ENCODE results near the gene FNDC11. TPM values are rescaled to one million over a fixed set of nuclear protein-coding genes. Genes with fewer than 3 reads are reported as not detected.

FNDC11 gene
- total RNA-seq, 3 donors from 2014 or later (not counting 1 experiment from before 2014, with no cell fraction given) = 0.19 to 0.75 (median 0.25) TPM

DNA sequence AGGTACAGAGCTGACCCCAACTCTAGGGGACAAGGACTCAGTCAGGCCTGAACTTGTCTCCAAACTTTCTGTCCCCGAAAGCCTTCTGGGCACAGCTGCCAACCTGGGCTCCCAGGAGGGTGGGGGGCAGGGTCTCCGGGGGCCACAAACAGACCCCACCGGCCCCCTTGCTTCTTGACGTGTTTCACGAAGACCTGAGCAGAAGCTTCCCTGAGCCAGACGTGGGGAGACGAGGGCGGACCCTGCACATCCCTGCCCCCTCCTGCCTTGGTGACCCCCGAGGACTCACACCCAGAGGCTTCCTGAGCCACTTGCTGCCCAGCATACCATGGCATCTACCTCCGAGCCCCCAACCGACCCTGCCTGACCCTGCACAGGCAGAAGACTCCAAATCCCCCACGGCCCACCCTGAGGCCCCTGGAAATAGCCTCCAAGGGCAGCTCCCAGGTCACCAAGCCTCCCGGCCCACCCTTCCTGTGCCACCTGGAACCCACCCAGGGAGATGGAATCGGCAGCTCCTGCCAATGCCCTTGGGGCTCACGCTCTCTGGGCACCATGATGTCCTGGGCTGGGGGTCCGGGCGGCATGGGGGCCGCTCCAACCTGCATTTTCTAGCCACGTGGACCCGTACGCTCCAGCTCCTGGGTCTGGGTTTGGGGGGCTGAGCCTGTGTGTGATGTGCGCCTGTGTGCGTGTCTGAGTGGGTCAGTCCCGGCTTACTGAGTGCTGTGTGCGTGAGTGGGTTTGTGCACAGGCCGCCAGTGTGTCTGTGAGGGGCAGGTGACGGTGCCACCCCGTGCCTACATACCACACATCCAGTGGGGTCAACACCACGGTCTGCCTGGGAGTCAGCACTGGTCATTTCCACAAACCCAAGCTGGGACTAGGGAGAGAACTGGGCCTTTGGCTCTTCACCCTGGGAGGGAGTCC, 14.3 kb upstream of the FNDC11 start:
- WGBS (ENCODE audit: insufficient coverage) = 94% methylated on average over 29 of the region's 29 CpGs
- no peak for ATAC-seq
- TF ChIP-seq, protein P1, sequence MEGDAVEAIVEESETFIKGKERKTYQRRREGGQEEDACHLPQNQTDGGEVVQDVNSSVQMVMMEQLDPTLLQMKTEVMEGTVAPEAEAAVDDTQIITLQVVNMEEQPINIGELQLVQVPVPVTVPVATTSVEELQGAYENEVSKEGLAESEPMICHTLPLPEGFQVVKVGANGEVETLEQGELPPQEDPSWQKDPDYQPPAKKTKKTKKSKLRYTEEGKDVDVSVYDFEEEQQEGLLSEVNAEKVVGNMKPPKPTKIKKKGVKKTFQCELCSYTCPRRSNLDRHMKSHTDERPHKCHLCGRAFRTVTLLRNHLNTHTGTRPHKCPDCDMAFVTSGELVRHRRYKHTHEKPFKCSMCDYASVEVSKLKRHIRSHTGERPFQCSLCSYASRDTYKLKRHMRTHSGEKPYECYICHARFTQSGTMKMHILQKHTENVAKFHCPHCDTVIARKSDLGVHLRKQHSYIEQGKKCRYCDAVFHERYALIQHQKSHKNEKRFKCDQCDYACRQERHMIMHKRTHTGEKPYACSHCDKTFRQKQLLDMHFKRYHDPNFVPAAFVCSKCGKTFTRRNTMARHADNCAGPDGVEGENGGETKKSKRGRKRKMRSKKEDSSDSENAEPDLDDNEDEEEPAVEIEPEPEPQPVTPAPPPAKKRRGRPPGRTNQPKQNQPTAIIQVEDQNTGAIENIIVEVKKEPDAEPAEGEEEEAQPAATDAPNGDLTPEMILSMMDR (IDR thresholded peaks at IDR 0.05) = no peak
- Mint-ChIP-seq H3K9me3 (no peaks in the 10 kb centered on the region), H3K4me3 (no peak overlapping the region), H3K36me3 (no peaks in the 10 kb centered on the region), H3K4me1 (peaks cover 0 to 20% of the 10 kb centered on the region in 2 donors), H3K27ac (no peak overlapping the region), H3K27me3 (ENCODE audit: low read depth in 2 of 2) (no peaks in the 10 kb centered on the region)
- Histone ChIP-seq H3K27me3 (ENCODE audit: control insufficient read depth, insufficient read depth, low read length) (no peaks in the 10 kb centered on the region), H3K36me3 (ENCODE audit: control insufficient read depth, insufficient read depth, low read length) (no peaks in the 10 kb centered on the region), H3K4me3 (ENCODE audit: low read length) (no peak overlapping the region), H3K4me1 (ENCODE audit: control insufficient read depth, insufficient read depth, low read length) (peaks cover 35% of the 10 kb centered on the region), H3K9me3 (ENCODE audit: control insufficient read depth, insufficient read depth, low read length) (no peaks in the 10 kb centered on the region), H3K27ac (ENCODE audit: low read length) (no peak overlapping the region)
- DNase-seq = no peak
- intact Hi-C loops (cut with micrococcal nuclease) = loop anchor here (2.0 to 5.0 kb wide), 5 partner anchors 118 to 581 kb away; partner anchors contain the start of genes RTEL1, SAMD10 and TPD52L2

DNA sequence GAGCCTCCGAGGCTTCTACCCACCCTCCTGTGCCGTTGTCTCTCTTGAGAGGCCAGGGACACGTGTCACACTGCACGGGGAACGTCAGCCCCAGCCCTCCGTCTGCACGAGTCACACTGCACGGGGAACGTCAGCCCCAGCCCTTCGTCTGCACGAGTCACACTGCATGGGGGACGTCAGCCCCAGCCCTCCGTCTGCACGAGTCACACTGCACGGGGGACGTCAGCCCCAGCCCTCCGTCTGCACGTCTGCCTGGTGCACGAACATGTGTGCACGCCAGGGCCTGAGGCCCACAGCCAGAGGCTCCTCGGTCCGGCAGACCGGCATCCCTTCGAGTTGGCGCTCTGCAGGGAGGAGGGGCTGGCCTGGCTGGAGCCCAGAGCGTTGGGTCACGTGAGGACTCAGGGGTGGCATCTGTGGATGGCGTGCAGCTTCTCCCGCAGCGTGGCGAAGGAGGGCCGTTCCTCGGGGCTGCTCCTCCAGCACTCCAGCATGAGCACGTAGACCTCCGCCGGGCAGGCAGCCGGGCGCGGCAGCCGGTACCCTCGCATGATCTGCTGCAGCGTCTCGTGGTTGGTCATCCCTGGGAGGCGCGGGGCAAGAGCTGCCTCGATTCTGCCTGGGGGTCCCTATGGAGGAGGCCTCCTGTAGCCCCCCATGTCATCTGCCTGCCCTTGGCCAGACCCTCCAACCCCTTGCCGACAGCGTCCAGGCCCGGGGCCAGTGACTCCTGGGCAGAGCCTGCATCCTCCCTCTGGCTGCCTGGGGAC, 13.4 kb upstream of the FNDC11 start:
- TF ChIP-seq, protein P1 (IDR thresholded peaks at IDR 0.05) = no peak
- Mint-ChIP-seq H3K27ac (no peak overlapping the region), H3K36me3 (no peaks in the 10 kb centered on the region), H3K4me1 (peaks cover 0 to 20% of the 10 kb centered on the region in 2 donors), H3K9me3 (no peaks in the 10 kb centered on the region), H3K4me3 (no peak overlapping the region), H3K27me3 (ENCODE audit: low read depth in 2 of 2) (peaks cover 0 to 2% of the 10 kb centered on the region in 2 donors)
- Histone ChIP-seq H3K4me1 (ENCODE audit: control insufficient read depth, insufficient read depth, low read length) (peaks cover 38% of the 10 kb centered on the region), H3K36me3 (ENCODE audit: control insufficient read depth, insufficient read depth, low read length) (no peaks in the 10 kb centered on the region), H3K27ac (ENCODE audit: low read length) (no peak overlapping the region), H3K27me3 (ENCODE audit: control insufficient read depth, insufficient read depth, low read length) (no peaks in the 10 kb centered on the region), H3K4me3 (ENCODE audit: low read length) (no peak overlapping the region), H3K9me3 (ENCODE audit: control insufficient read depth, insufficient read depth, low read length) (no peaks in the 10 kb centered on the region)
- WGBS (ENCODE audit: insufficient coverage) = 84% methylated on average over 49 of the region's 49 CpGs
- DNase-seq (no peak), ATAC-seq (no peak)
- intact Hi-C loops (cut with micrococcal nuclease) = no loop called here

DNA sequence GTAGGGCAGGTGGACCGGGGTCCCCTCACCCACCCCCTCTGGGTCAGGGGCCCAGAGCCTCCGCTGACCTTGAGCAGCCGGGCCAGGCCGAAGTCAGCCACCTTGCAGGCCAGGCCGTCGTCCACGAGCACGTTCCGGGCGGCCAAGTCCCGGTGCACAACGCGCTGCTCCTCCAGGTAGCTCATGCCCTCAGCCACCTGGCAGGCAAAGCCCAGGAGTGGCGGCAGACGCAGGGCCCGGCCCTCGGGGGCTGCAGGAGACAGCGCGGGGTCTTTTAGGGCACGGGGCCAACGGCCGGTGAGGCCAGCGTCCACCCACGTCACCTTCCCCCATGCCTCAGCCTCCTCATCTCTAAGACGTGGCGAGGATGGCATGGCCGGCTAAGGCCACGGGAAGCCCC, 12.6 kb upstream of the FNDC11 start:
- H3K4me3 Mint-ChIP-seq = no peak overlapping the region
- H3K9me3 Mint-ChIP-seq = no peaks in the 10 kb centered on the region
- no peaks in the 10 kb centered on the region for H3K27me3 ChIP-seq (ENCODE audit: control insufficient read depth, insufficient read depth, low read length)
- TF ChIP-seq, protein P1 (IDR thresholded peaks at IDR 0.05) = no peak
- intact Hi-C loops (cut with micrococcal nuclease) = no loop called here
- DNase-seq (no peak), ATAC-seq (no peak)
- H3K4me3 ChIP-seq (ENCODE audit: low read length) = no peak overlapping the region
- no peaks in the 10 kb centered on the region for H3K36me3 Mint-ChIP-seq
- H3K27ac ChIP-seq (ENCODE audit: low read length) = no peak overlapping the region
- 97% methylated on average over 28 of the region's 28 CpGs for WGBS (ENCODE audit: insufficient coverage)
- H3K36me3 ChIP-seq (ENCODE audit: control insufficient read depth, insufficient read depth, low read length) = no peaks in the 10 kb centered on the region
- H3K9me3 ChIP-seq (ENCODE audit: control insufficient read depth, insufficient read depth, low read length) = no peaks in the 10 kb centered on the region
- H3K27me3 Mint-ChIP-seq (ENCODE audit: low read depth in 2 of 2) = peaks cover 0 to 2% of the 10 kb centered on the region in 2 donors
- no peak overlapping the region for H3K27ac Mint-ChIP-seq
- peaks cover 41% of the 10 kb centered on the region for H3K4me1 ChIP-seq (ENCODE audit: control insufficient read depth, insufficient read depth, low read length)
- peaks cover 0 to 19% of the 10 kb centered on the region in 2 donors for H3K4me1 Mint-ChIP-seq
